Activated naive CD8-positive, alpha-beta T cell treated with anti-CD3 and anti-CD28 coated beads, Interleukin-2, amount 50 U/mL, for 24 hours (primary cell): ENCODE measurements around the gene TNS3.

Experiments used
- ATAC-seq: fragments of 150-1000 bp; cut with Tn5 transposase; one replicate; pipeline ENCODE4 v1.10.0; 2021
- DNase-seq: peaks from one replicate; pipeline ENCODE4 v3.0.0; 2021
- H3K27ac Mint-ChIP-seq: one replicate; pipeline ENCODE4 v1.8.0; 2021; ENCODE audit warnings: mild to moderate bottlenecking, mixed read lengths
- H3K27me3 Mint-ChIP-seq: one replicate; pipeline ENCODE4 v1.8.0; 2021; ENCODE audit warnings: mixed read lengths
- H3K36me3 Mint-ChIP-seq: one replicate; pipeline ENCODE4 v1.8.0; 2021; ENCODE audit warnings: low read depth, mixed read lengths
- H3K4me1 Mint-ChIP-seq: one replicate; pipeline ENCODE4 v1.8.0; 2021; ENCODE audit warnings: mixed read lengths
- H3K4me3 Mint-ChIP-seq: one replicate; pipeline ENCODE4 v1.8.0; 2021; ENCODE audit warnings: mild to moderate bottlenecking, moderate library complexity, mixed read lengths
- H3K9me3 Mint-ChIP-seq: one replicate; pipeline ENCODE4 v1.8.0; 2021; ENCODE audit warnings: mixed read lengths

The TNS3 gene

DNA sequence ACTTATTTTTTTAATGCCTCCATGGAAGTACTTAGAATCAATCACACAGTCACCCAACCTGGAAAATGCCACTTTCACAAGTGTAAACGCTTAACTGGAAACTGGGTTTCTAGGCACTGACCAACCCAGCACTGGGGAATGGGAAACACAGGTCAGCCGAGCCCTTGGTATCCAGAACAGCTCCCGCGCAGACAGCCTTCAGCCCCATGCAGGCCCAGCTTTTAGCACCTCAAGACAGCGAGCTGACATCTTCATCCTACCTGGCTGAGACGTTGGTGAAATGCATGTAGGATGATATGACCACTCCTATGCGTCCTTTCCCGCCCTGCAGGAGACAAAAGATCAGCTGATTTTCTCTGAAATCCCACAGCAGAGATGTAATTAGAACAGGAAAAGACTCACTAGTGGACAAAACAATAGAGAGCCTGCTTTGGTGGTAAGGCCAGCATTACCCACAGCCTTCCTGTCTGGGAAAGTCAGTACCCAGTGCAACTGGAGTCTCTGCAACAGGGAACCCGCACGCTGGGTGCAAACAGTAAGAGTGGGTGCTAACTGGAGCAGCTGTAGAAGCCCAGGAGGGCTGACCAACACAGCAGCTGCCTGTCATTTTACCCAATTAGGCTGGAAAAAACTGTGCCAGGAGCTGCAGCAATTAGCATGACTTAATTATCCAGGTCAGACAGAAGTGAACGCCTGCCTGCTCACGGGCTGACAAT, 153.7 kb downstream of the TNS3 start:
- no peaks in the 10 kb centered on the region for H3K4me1 Mint-ChIP-seq
- H3K27ac Mint-ChIP-seq: no peak overlapping the region
- no peaks in the 10 kb centered on the region for H3K9me3 Mint-ChIP-seq
- H3K36me3 Mint-ChIP-seq: no peaks in the 10 kb centered on the region
- ATAC-seq (no peak), DNase-seq (no peak)
- peaks cover 2% of the 10 kb centered on the region for H3K27me3 Mint-ChIP-seq
- no peak overlapping the region for H3K4me3 Mint-ChIP-seq

DNA sequence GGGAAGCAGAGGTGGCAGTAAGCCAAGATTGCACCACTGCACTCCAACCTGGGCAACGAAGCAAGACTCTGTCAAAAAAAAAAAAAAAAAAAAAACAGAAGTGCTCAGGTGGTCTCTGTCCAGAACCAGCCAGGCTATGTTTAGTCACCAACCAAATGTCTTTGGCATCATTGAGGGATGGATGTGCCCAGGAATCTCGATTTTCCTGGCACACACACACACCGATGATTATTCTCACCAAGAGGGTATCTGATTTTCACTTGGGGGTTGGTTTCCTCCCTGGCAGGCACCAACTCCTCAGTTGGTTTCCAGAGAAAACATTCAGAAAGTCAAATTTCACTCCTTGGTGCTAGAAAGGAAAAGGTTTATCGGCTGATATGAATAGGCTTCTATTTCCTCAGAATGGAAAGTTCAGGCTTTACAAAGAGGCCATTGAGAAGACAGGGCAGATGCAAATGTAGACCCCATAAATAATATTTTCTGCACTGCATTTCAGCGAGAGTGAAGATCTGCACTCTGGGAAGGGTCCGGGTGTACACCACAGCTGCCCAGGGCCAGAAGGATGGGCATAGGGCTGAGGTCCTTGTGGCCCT, 154.8 kb downstream of the TNS3 start:
- DNase-seq (no peak), ATAC-seq (no peak)
- H3K4me3 Mint-ChIP-seq: no peak overlapping the region

DNA sequence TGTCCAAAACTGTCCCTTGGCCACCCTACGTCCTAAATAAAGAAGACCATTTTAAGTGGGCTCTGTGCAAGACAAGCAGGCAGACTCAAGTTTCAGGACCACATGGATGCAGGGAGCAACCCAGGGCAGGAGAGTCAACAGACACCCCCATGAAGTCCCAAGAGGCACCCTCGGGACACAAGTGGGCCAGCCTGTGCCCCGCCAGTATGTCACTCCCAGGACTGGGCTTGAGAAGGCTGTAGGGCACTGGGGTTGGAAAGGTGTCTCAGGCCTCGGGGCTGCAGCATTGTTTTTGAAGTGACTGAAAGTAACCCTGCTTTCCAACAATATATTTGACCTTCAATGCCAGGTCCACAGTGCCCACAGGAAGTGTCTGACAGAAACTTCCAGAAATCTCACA, 157.4 kb downstream of the TNS3 start:
- Mint-ChIP-seq H3K4me1 (no peaks in the 10 kb centered on the region), H3K27ac (no peak overlapping the region), H3K36me3 (no peaks in the 10 kb centered on the region), H3K27me3 (peaks cover 2% of the 10 kb centered on the region), H3K4me3 (no peak overlapping the region), H3K9me3 (no peaks in the 10 kb centered on the region)
- DNase-seq (no peak), ATAC-seq (no peak)

More for the DNA sequence above, 154.8 kb downstream of the TNS3 start:
- Mint-ChIP-seq H3K27ac (no peak overlapping the region), H3K27me3 (peaks cover 2% of the 10 kb centered on the region), H3K4me1 (no peaks in the 10 kb centered on the region), H3K36me3 (no peaks in the 10 kb centered on the region), H3K9me3 (no peaks in the 10 kb centered on the region)

DNA sequence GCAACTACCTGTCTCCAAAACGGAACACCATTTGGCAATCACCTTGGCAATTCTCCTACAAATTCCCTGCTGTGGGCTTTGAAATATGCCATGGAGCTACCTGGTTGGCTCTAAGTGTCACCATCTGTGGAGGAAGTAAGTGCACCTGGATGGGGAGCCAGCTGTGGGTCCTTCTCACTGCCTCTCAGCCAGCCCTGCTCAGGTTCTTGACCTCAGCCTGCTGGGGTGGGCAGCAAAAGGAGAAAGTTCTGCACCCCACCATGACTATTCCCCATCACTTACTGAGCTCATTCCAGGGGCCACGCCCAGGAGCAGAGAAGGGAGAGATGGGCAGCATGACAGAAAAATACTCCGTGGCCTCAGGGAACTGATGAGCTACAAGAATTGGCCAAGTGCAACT, 158.7 kb downstream of the TNS3 start:
- peaks cover 2% of the 10 kb centered on the region for H3K27me3 Mint-ChIP-seq

DNA sequence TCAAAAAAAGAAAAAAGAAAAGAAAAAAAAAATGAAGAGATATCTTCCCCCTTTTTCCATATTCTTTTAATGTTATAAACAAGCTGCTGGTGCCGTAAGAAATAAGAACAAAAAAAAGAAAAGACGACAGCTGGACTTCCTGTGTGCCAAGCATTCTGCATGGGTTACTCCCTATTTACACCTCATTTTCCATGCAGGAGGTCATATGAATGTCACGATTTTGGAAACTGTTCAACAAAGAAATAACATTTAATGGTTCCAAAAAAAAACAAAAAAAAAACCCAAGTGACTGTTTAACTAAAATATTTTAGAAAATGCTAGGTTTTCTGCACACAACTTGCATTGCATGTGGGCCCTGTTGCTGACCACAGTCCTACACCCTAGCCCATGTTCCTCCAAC, 159.3 kb downstream of the TNS3 start:
- H3K4me3 Mint-ChIP-seq: no peak overlapping the region
- no peaks in the 10 kb centered on the region for H3K9me3 Mint-ChIP-seq
- no peaks in the 10 kb centered on the region for H3K36me3 Mint-ChIP-seq
- ATAC-seq (no peak), DNase-seq (no peak)
- H3K27ac Mint-ChIP-seq: no peak overlapping the region
- no peaks in the 10 kb centered on the region for H3K4me1 Mint-ChIP-seq
- H3K27me3 Mint-ChIP-seq: peaks cover 2% of the 10 kb centered on the region

More for the DNA sequence above, 158.7 kb downstream of the TNS3 start:
- Mint-ChIP-seq H3K36me3 (no peaks in the 10 kb centered on the region), H3K9me3 (no peaks in the 10 kb centered on the region), H3K4me3 (no peak overlapping the region), H3K27ac (no peak overlapping the region), H3K4me1 (no peaks in the 10 kb centered on the region)
- ATAC-seq (no peak), DNase-seq (no peak)

DNA sequence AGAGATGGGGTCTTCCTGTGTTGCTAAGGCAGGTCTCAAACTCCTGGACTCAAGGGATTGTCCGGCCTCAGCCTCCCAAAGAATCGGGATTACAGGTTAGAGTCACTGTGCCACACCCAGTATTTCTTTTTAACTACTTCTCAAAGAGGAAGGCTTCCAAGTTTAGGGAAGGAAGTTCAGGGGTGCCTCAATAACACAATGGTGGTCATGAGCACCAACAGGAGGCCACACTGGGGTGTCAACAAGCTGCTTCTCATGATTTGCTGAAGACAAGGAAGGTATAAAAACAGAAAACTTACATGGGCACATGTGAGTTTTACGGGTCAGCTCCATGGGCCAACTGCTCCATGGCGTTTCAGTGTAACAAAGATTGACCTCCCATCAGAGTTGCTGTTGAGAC, 160.5 kb downstream of the TNS3 start:
- no peak for ATAC-seq
- H3K36me3 Mint-ChIP-seq: no peaks in the 10 kb centered on the region

DNA sequence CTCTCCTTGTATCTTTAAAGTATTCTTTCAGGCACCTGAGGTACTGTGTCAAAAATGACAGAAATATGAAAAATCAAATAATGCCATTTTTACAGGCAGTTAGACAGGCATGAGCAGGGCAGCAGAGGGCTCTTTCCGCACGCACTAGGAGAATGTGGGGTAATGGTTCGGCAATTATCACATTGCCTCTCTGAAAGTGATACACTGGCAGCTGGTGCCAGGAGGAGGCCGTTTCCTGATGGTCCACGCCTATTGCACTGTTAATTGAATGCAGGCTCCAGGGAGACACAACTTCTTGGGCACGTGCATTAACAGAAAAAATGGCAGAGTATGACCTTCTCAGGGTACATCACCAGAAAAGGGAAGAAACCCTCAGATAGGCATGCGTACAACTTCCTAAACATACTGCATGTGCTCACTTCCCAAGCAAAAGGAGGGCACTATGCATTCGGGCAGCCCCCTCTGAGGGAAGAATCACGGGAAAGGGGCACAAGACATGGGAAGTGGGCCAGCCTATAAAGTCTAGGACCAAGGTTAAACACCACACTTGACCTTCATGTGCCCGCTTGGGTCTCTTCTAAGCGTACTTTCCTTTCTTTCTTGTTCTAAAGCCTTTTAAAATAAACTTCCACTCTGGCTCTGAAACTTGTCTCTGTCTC, 161.7 kb downstream of the TNS3 start:
- peaks cover 3% of the 10 kb centered on the region for H3K4me1 Mint-ChIP-seq

More for the DNA sequence above, 160.5 kb downstream of the TNS3 start:
- Mint-ChIP-seq H3K27me3 (peaks cover 2% of the 10 kb centered on the region), H3K4me3 (no peak overlapping the region), H3K9me3 (no peaks in the 10 kb centered on the region), H3K4me1 (no peaks in the 10 kb centered on the region), H3K27ac (no peak overlapping the region)
- DNase-seq: no peak

DNA sequence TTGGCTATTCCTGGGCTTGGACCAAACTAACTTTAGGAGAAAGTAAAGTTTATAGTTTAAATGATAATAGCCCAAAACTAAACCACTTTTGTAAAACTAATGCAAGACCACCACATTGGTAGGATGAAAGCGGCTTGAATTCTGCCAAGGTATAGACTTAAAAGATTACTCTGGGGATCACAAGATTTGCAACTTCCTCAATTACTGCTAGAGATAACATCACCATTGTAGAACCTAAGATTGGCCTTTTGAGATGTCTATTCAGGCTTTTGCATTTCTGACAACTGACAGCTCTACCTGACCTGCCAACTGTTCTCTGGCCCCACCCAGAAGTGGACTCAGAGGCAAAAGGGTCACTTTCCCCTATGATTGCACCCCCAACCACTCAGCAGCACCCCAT, 162.4 kb downstream of the TNS3 start:
- H3K4me1 Mint-ChIP-seq: peaks cover 3% of the 10 kb centered on the region
- no peaks in the 10 kb centered on the region for H3K27me3 Mint-ChIP-seq
- H3K36me3 Mint-ChIP-seq: no peaks in the 10 kb centered on the region
- ATAC-seq (no peak), DNase-seq (no peak)
- no peak overlapping the region for H3K27ac Mint-ChIP-seq
- H3K4me3 Mint-ChIP-seq: no peak overlapping the region
- H3K9me3 Mint-ChIP-seq: no peaks in the 10 kb centered on the region

More for the DNA sequence above, 161.7 kb downstream of the TNS3 start:
- Mint-ChIP-seq H3K9me3 (no peaks in the 10 kb centered on the region), H3K27me3 (peaks cover under 1% of the 10 kb centered on the region), H3K36me3 (no peaks in the 10 kb centered on the region), H3K27ac (no peak overlapping the region), H3K4me3 (no peak overlapping the region)
- ATAC-seq (no peak), DNase-seq (no peak)

DNA sequence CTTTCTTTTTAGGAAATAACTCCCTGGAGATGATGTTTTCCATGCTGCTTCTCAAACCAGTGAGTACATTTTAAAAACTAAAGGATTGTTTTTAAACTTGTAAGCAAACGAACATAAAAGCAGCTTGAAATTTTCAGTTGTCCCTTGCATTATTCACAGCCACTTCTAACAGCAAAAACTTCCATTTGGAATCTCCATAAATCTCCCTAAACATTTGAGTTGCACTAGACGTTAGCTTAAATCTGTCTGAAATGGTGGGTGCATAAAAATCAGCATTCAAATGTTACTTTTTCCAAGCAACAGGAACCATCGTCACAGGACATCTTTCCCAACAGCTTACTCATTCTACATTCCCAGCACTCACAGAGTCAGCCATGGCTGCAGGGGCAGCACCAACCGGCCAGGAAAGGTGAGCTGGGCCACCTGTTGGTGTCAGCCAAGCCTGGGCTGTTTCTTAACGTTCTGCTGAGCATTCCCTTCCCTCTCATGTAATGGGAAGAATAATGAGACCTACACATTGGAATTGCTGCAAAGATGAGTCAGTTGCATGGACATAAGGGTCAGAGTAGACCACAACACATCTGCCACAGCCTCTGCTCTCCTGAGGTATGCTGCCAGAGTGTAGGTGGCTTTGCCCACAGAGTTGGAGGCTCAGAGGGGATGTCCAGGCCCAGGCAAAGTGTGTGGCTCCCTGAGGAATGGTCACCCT, 163.2 kb downstream of the TNS3 start:
- H3K4me3 Mint-ChIP-seq: no peak overlapping the region
- H3K27ac Mint-ChIP-seq: no peak overlapping the region
- no peaks in the 10 kb centered on the region for H3K36me3 Mint-ChIP-seq
- ATAC-seq: no peak
- no peaks in the 10 kb centered on the region for H3K9me3 Mint-ChIP-seq
- no peak for DNase-seq
- peaks cover 3% of the 10 kb centered on the region for H3K4me1 Mint-ChIP-seq
- H3K27me3 Mint-ChIP-seq: no peaks in the 10 kb centered on the region

DNA sequence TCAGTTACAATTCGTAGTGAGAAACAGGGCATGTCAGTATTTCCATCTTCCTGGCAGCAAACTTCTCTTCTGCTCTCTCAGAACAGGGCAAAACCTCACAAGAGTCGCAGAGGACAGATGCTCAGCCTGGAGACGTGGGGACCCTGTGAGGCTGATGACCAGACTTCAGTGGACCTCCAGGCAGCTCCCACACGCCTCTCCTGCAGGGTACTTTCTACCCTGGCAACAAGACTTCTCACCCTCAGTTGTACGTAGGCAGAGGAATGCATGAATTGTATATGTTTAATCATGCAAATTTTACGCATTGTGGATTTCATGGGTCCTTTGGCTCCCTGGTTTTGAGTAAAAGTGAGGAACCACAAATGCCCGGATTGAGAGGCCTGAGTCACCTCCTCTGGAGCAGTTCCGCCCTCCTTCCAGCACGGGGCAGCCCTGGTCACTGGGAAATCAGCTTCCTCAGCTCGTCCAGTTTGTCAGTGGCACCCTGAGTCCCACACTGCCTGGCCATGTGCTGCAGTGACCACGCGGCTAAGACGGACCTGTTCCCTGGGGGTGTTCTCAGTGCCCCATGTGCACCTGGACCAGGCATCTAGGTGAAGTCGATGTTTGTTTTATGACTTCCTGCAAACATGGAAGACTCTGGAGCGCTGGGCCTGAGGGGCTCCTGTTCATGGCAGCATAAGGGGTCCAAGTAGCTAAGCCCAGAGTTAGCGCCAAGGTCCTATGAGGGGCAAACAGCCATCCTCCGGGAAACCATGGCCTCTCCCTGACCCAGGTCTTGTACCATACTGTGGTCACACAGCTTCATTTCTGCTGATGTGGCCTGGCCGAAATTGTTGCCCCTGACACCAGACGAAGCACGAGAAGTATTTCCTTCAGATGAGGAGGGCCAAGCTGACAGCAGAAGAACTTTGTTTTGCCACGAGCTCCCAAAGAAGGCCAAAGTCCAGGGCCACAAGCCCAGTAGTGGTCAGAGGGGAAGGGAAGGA, 165.1 kb downstream of the TNS3 start:
- H3K9me3 Mint-ChIP-seq: no peaks in the 10 kb centered on the region
- DNase-seq (no peak), ATAC-seq (no peak)
- peaks cover 3% of the 10 kb centered on the region for H3K4me1 Mint-ChIP-seq
- no peak overlapping the region for H3K4me3 Mint-ChIP-seq
- no peak overlapping the region for H3K27ac Mint-ChIP-seq
- H3K27me3 Mint-ChIP-seq: no peaks in the 10 kb centered on the region
- H3K36me3 Mint-ChIP-seq: no peaks in the 10 kb centered on the region

DNA sequence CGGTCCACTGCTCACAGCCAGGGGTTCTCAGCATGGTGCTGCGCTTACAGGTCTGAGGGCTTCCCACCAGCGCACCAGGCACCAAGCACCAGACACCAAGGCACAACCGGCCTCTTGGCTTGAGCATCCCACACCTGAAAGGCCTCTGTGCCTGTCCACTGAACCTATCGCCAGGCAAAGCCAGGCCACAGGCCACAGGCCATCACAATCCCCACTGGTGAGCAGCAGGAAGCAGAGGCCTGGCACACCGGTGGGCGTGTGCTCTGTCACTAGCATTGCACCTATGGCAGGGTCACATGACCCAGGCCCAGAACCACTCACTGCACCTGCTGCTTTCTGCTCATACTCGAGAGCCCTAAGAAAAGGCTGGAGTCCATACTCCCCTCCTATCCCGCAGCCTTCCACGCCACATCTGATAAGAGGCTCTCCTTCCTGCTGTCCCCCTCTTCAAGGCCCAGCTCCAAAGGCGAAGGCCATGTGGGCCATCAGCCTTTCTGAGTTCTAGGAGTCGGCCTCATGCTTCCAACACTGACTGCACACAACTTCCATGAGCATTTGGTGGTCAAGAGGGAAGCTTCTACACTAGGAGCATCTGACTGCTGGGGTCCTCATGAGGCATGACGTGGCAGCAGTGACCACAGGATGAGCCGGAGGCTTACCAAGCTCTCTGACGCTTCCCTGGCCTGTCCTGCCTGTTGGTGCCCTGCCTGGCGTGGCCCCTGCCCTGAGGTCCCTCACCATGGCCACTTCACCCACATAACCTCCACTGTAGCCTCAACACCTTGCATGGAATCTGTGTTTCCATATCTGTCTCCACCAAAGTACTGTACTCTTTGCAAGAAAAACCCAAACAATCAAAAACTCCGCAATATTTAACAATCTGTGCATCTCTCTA, 166.3 kb downstream of the TNS3 start:
- H3K27ac Mint-ChIP-seq: no peak overlapping the region
- H3K9me3 Mint-ChIP-seq: no peaks in the 10 kb centered on the region
- peaks cover 3% of the 10 kb centered on the region for H3K4me1 Mint-ChIP-seq
- H3K4me3 Mint-ChIP-seq: no peak overlapping the region
- ATAC-seq: no peak
- DNase-seq: no peak
- no peaks in the 10 kb centered on the region for H3K36me3 Mint-ChIP-seq
- no peaks in the 10 kb centered on the region for H3K27me3 Mint-ChIP-seq

DNA sequence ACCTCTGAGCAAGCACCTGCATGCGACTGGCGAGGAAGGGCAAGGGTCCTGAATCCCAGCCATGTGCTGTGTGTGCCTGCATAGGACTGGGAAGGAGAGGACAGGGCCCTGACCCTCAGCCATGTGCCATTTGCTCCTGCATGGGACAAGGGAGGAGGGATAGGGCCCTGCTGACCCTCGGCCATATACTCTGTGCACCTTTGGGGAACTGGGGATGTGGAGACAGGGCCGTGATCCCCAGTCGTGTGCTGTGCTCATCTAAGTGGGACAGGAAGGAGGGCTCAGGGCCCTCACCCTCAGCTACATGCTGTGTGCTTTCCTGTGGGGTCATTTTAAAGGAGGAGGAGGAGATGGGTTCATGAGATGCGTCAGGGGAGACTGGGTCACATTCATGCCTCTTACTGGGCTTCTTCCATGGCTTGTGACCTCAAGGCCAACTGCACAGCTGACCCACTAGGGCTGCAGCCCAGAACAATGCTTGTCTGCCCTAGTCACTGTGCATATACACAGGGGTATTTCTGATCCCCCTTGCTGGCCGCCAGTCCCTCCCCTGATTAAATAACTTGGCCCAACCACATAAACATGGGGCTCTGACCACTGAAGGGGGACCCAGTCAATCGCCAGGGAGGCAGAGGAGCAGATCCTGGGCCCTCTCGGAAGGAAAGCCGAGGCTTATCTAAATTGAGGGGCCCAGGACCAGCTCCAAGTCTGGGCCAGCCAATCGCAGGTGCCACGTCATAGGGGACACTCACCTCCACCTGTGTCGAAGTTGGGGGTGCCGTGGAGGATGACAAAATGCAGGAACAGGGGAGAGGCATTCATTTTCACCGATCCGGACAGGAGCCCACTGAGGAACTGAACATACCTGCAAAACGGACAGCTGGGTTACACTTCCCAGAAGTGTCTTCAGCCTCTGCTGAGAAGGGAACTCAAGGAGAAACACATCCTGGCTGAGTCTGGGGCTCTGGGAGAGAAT, 167.3 kb downstream of the TNS3 start:
- H3K36me3 Mint-ChIP-seq: no peaks in the 10 kb centered on the region
- H3K4me3 Mint-ChIP-seq: no peak overlapping the region
- H3K4me1 Mint-ChIP-seq: peaks cover 3% of the 10 kb centered on the region
- H3K27ac Mint-ChIP-seq: no peak overlapping the region
- no peak for DNase-seq
- no peaks in the 10 kb centered on the region for H3K27me3 Mint-ChIP-seq
- no peak for ATAC-seq
- no peaks in the 10 kb centered on the region for H3K9me3 Mint-ChIP-seq
